A673 (cell line): Measurements from ENCODE around the gene HSD17B13. TPM values are rescaled to one million over a fixed set of nuclear protein-coding genes. Genes with fewer than 3 reads are reported as not detected.
"Not testable (repeated sequence)": the region's sequence is repeated elsewhere in the genome, so short reads cannot be mapped to it uniquely, and the experiment has no call there.

Experiments
- BruUV-seq: library from RNA; stranded (reverse); fragments of 400-500 nt; replicated peaks from 2 replicates; lab custom pipeline; 2021; lab: Mats Ljungman, UMichigan
- CTCF ChIA-PET: fragments of 300-600 bp; sonication (Branson Sonifier 250); formaldehyde crosslinking; loops from one replicate; lab custom pipeline; 2022; ENCODE audit warnings: antibody characterized with exemption; lab: Charles Lee
- POLR2A ChIA-PET: fragments of 300-600 bp; sonication (Branson Sonifier 250); formaldehyde crosslinking; loops from one replicate; lab custom pipeline; 2022; ENCODE audit warnings: antibody characterized with exemption; ENCODE audit not compliant: low non-redundant PET; lab: Charles Lee
- DNase-seq: peaks from one replicate; pipeline ENCODE4 v3.0.0-alpha.2; 2015; ENCODE audit warnings: low spot score
- H3K27ac ChIP-seq: fragments of 200-600 bp; sonication (generic); 2 replicates; pipeline ENCODE4 v1.5.1; 2016; ENCODE audit warnings: mixed run types, low read depth, mild to moderate bottlenecking, mixed read lengths, antibody characterized with exemption, low read length; ENCODE audit not compliant: poor library complexity, severe bottlenecking
- H3K27me3 ChIP-seq: fragments of 200-600 bp; sonication (generic); replicated peaks from 2 replicates; pipeline ENCODE4 v1.6.1; 2017; ENCODE audit warnings: mixed run types, low read depth, mild to moderate bottlenecking, mixed read lengths, antibody characterized with exemption, low read length; ENCODE audit not compliant: insufficient read depth, poor library complexity
- H3K36me3 ChIP-seq: fragments of 200-600 bp; sonication (generic); 2 replicates; pipeline ENCODE4 v1.6.1; 2016; ENCODE audit warnings: mixed run types, mild to moderate bottlenecking, mixed read lengths, antibody characterized with exemption, low read length; ENCODE audit not compliant: insufficient read depth, poor library complexity, severe bottlenecking
- H3K4me1 ChIP-seq: fragments of 200-600 bp; sonication (generic); 2 replicates; pipeline ENCODE4 v1.6.1; 2017; ENCODE audit warnings: mixed run types, mild to moderate bottlenecking, mixed read lengths, antibody characterized with exemption, low read length; ENCODE audit not compliant: insufficient read depth, poor library complexity, severe bottlenecking
- H3K4me3 ChIP-seq: fragments of 200-600 bp; sonication (generic); 2 replicates; pipeline ENCODE4 v1.5.1; 2016; ENCODE audit warnings: low read depth, mixed run types, mild to moderate bottlenecking, mixed read lengths, low read length; ENCODE audit not compliant: poor library complexity, severe bottlenecking
- H3K9me3 ChIP-seq: fragments of 200-600 bp; sonication (generic); 2 replicates; pipeline ENCODE4 v1.6.1; 2016; ENCODE audit warnings: mixed run types, low read depth, mild to moderate bottlenecking, mixed read lengths, antibody characterized with exemption, low read length; ENCODE audit not compliant: poor library complexity, severe bottlenecking
- CTCF ChIP-seq: fragments of 300-800, 200-600 bp; sonication (generic); conservative IDR thresholded peaks from 2 replicates; pipeline ENCODE4 v1.5.1; 2017; ENCODE audit warnings: low read depth, mild to moderate bottlenecking, antibody characterized with exemption, low read length, moderate library complexity, mixed read lengths
- EZH2 ChIP-seq: fragments of 200-600 bp; sonication (generic); IDR thresholded peaks from 2 replicates; pipeline ENCODE4 v1.6.1; 2017; ENCODE audit warnings: borderline replicate concordance, low read depth, mild to moderate bottlenecking, mixed read lengths, antibody characterized with exemption, low read length; ENCODE audit not compliant: poor library complexity, severe bottlenecking
- intact Hi-C: fragments of 100-400 bp; cut with micrococcal nuclease; formaldehyde crosslinking; loops from one replicate; pipeline ENCODE4 v1.10.0; 2022; ENCODE audit not compliant: unreplicated experiment
- total RNA-seq: library from RNA; stranded (reverse); gene quantifications from 2 replicates; pipeline ENCODE4 v1.2.3, GENCODE V29; 2021

HSD17B13 gene
- total RNA-seq, 1 experiment from 2014 or later, result not detected

- no peak for DNase-seq
- POLR2A ChIA-PET, result no interaction called here
- Histone ChIP-seq H3K4me1 (no peaks in the 10 kb centered on the region), H3K9me3 (no peaks in the 10 kb centered on the region), H3K27me3 (no peaks in the 10 kb centered on the region), H3K36me3 (no peaks in the 10 kb centered on the region), H3K4me3 (no peak overlapping the region), H3K27ac (no peak overlapping the region)
- intact Hi-C loops, result no loop called here
- no TSS peak for BruUV-seq
- CTCF ChIA-PET, result no interaction called here
- no peak for TF ChIP-seq EZH2
- no peak for TF ChIP-seq CTCF
These were observed 35.7 kb downstream of the HSD17B13 start for GRCh38 chr4:87286970-87287369.

- H3K9me3 ChIP-seq, intact Hi-C loops, H3K27ac ChIP-seq, DNase-seq, H3K4me3 ChIP-seq, H3K27me3 ChIP-seq, H3K4me1 ChIP-seq, CTCF ChIA-PET, H3K36me3 ChIP-seq, POLR2A ChIA-PET, BruUV-seq: not testable (repeated sequence)
These were observed 38.4 kb downstream of the HSD17B13 start for GRCh38 chr4:87284268-87284667.

- DNase-seq, result no peak
- intact Hi-C loops, result no loop called here
- no peaks in the 10 kb centered on the region for H3K9me3 ChIP-seq
- H3K27me3 ChIP-seq, result no peaks in the 10 kb centered on the region
- ChIA-PET CTCF (no interaction called here), POLR2A (no interaction called here)
- no peak for TF ChIP-seq CTCF
- no peak for TF ChIP-seq EZH2
- no TSS peak for BruUV-seq
- H3K4me3 ChIP-seq, result no peak overlapping the region
- no peaks in the 10 kb centered on the region for H3K36me3 ChIP-seq
- no peaks in the 10 kb centered on the region for H3K4me1 ChIP-seq
- H3K27ac ChIP-seq, result no peak overlapping the region
These were observed 39.5 kb downstream of the HSD17B13 start for GRCh38 chr4:87283151-87283550.

GRCh38 chr4:87281603-87282002 lies 41.1 kb downstream of the HSD17B13 start:
- Histone ChIP-seq H3K4me1 (no peaks in the 10 kb centered on the region), H3K27ac (no peak overlapping the region), H3K36me3 (no peaks in the 10 kb centered on the region), H3K9me3 (no peaks in the 10 kb centered on the region), H3K27me3 (no peaks in the 10 kb centered on the region), H3K4me3 (no peak overlapping the region)
- no peak for DNase-seq
- intact Hi-C loops, result no loop called here
- ChIA-PET CTCF (no interaction called here), POLR2A (no interaction called here)
- TF ChIP-seq CTCF (no peak), EZH2 (no peak)
- no TSS peak for BruUV-seq
